Neural cell (in vitro differentiated cells): ENCODE measurements around the gene BTBD16. TPM values are rescaled to one million over a fixed set of nuclear protein-coding genes. Genes with fewer than 3 reads are reported as not detected.

Experiments used
- H2AFZ ChIP-seq: fragments of 200-600, 300-800 bp; sonication (generic), shearing (Covaris generic); 2 replicates; pipeline ENCODE4 v1.6.0; 2014; ENCODE audit warnings: low read depth, mild to moderate bottlenecking, antibody characterized with exemption, low read length, moderate library complexity
- H3F3A ChIP-seq: fragments of 200-600 bp; shearing (Covaris generic); 2 replicates; pipeline ENCODE4 v1.6.1; 2016; ENCODE audit warnings: mild to moderate bottlenecking, moderate library complexity, mixed read lengths, antibody characterized with exemption, low read length; ENCODE audit not compliant: insufficient read depth, poor library complexity, severe bottlenecking
- H3K27ac ChIP-seq: fragments of 200-600, 300-800 bp; sonication (generic), shearing (Covaris generic); 2 replicates; pipeline ENCODE4 v1.5.1; 2014; ENCODE audit warnings: mild to moderate bottlenecking, low read length, moderate library complexity
- H3K27me3 ChIP-seq: fragments of 300-800, 200-600 bp; sonication (generic), shearing (Covaris generic); 2 replicates; pipeline ENCODE4 v1.6.0; 2014; ENCODE audit warnings: mild to moderate bottlenecking, low read depth, low read length, moderate library complexity; ENCODE audit not compliant: insufficient read depth
- H3K36me3 ChIP-seq: fragments of 300-800, 200-600 bp; sonication (generic), shearing (Covaris generic); 2 replicates; pipeline ENCODE4 v1.5.1; 2014; ENCODE audit warnings: mild to moderate bottlenecking, antibody characterized with exemption, low read length, moderate library complexity; ENCODE audit not compliant: insufficient read depth
- H3K4me2 ChIP-seq: fragments of 300-800, 200-600 bp; sonication (generic), shearing (Covaris generic); 2 replicates; pipeline ENCODE4 v1.6.0; 2014; ENCODE audit warnings: mild to moderate bottlenecking, low read length
- H3K4me3 ChIP-seq: fragments of 300-800, 200-600 bp; sonication (generic), shearing (Covaris generic); 2 replicates; pipeline ENCODE4 v1.5.1; 2014; ENCODE audit warnings: mild to moderate bottlenecking, low read length, moderate library complexity
- H3K79me2 ChIP-seq: fragments of 200-600 bp; shearing (Covaris generic); replicated peaks from 2 replicates; pipeline ENCODE4 v1.6.0; 2014; ENCODE audit warnings: mild to moderate bottlenecking, low read length, moderate library complexity; ENCODE audit not compliant: insufficient read depth
- H3K9ac ChIP-seq: fragments of 300-800, 200-600 bp; sonication (generic), shearing (Covaris generic); 2 replicates; pipeline ENCODE4 v1.6.1; 2016; ENCODE audit warnings: mild to moderate bottlenecking, low read length, mixed read lengths
- H3K9me2 ChIP-seq: fragments of 200-600 bp; shearing (Covaris generic); 2 replicates; pipeline ENCODE4 v1.6.1; 2016; ENCODE audit warnings: mild to moderate bottlenecking, low read length, mixed read lengths; ENCODE audit not compliant: insufficient read depth
- H3K9me3 ChIP-seq: fragments of 200-600, 300-800 bp; sonication (generic), shearing (Covaris generic); 2 replicates; pipeline ENCODE4 v1.6.1; 2016; ENCODE audit warnings: mild to moderate bottlenecking, mixed run types, low read length, moderate library complexity, mixed read lengths
- H4K20me1 ChIP-seq: fragments of 200-600 bp; shearing (Covaris generic); 2 replicates; pipeline ENCODE4 v1.6.1; 2016; ENCODE audit warnings: mild to moderate bottlenecking, mixed run types; ENCODE audit not compliant: insufficient read depth
- CTCF ChIP-seq: fragments of 450-650 bp; IDR thresholded peaks from 2 replicates; pipeline ENCODE4 v1.5.1; 2014; ENCODE audit warnings: antibody characterized with exemption, mild to moderate bottlenecking, moderate library complexity; ENCODE audit not compliant: poor library complexity, severe bottlenecking
- EP300 ChIP-seq: fragments of 450-650 bp; conservative IDR thresholded peaks from 2 replicates; pipeline ENCODE4 v1.6.1; 2014; ENCODE audit warnings: antibody characterized with exemption, mild to moderate bottlenecking, moderate library complexity; ENCODE audit not compliant: poor library complexity, severe bottlenecking
- EZH2 ChIP-seq: fragments of 200-600, 300-800 bp; shearing (Covaris generic), sonication (generic); IDR thresholded peaks from 2 replicates; pipeline ENCODE4 v1.6.1; 2014; ENCODE audit warnings: antibody characterized with exemption, low read length, borderline replicate concordance, mild to moderate bottlenecking; ENCODE audit not compliant: insufficient read depth, poor library complexity, severe bottlenecking
- MXI1 ChIP-seq: fragments of 450-650 bp; conservative IDR thresholded peaks from 2 replicates; pipeline ENCODE4 v1.6.1; 2014; ENCODE audit warnings: antibody characterized with exemption, mild to moderate bottlenecking; ENCODE audit not compliant: poor library complexity, severe bottlenecking
- POLR2AphosphoS5 ChIP-seq: IDR thresholded peaks from 2 replicates; pipeline ENCODE4 v1.6.1; 2012
- RAD21 ChIP-seq: fragments of 450-650 bp; conservative IDR thresholded peaks from 2 replicates; pipeline ENCODE4 v1.6.1; 2014; ENCODE audit warnings: antibody characterized with exemption, mild to moderate bottlenecking, moderate library complexity
- REST ChIP-seq: IDR thresholded peaks from 2 replicates; pipeline ENCODE4 v1.6.1; 2012; ENCODE audit warnings: borderline replicate concordance
- SMC3 ChIP-seq: fragments of 450-650 bp; conservative IDR thresholded peaks from 2 replicates; pipeline ENCODE4 v1.6.1; 2014; ENCODE audit warnings: antibody characterized with exemption, mild to moderate bottlenecking, moderate library complexity; ENCODE audit not compliant: poor library complexity
- TAF1 ChIP-seq: IDR thresholded peaks from 2 replicates; pipeline ENCODE4 v1.6.1; 2012; ENCODE audit warnings: low read depth
- polyA plus RNA-seq: library from polyadenylated mRNA; depleted of rRNA; stranded (reverse); fragments of >200 nt; gene quantifications from 2 replicates; pipeline ENCODE4 v1.2.3, GENCODE V29; 2014

Gene BTBD16
- polyA plus RNA-seq, 1 donor from 2014 or later: not detected

- Histone ChIP-seq H3K36me3 (no peaks in the 10 kb centered on the region), H4K20me1 (no peaks in the 10 kb centered on the region), H3K4me2 (no peak overlapping the region), H3K27me3 (no peaks in the 10 kb centered on the region), H3K9ac (no peak overlapping the region), H3K4me3 (no peak overlapping the region), H3K9me2 (no peaks in the 10 kb centered on the region), H3K9me3 (no peaks in the 10 kb centered on the region), H3K79me2 (no peaks in the 10 kb centered on the region), H3F3A (no peaks in the 10 kb centered on the region), H2AFZ (no peak overlapping the region), H3K27ac (no peak overlapping the region)
- no peak for TF ChIP-seq REST
These were observed 37.2 kb upstream of the BTBD16 start for GRCh38 chr10:122233857-122234348.

GRCh38 chr10:122234416-122234815 is 36.7 kb upstream of the BTBD16 start:
- no peaks in the 10 kb centered on the region for H3F3A ChIP-seq
- no peak overlapping the region for H3K9ac ChIP-seq
- H3K9me3 ChIP-seq: no peaks in the 10 kb centered on the region
- no peak overlapping the region for H3K4me3 ChIP-seq
- no peaks in the 10 kb centered on the region for H3K9me2 ChIP-seq
- H2AFZ ChIP-seq: no peak overlapping the region
- no peaks in the 10 kb centered on the region for H4K20me1 ChIP-seq
- H3K27me3 ChIP-seq: no peaks in the 10 kb centered on the region
- no peak overlapping the region for H3K4me2 ChIP-seq
- peaks cover under 1% of the 10 kb centered on the region for H3K36me3 ChIP-seq
- no peak overlapping the region for H3K27ac ChIP-seq
- TF ChIP-seq EZH2 (no peak), TAF1 (no peak), CTCF (no peak), EP300 (no peak), RAD21 (no peak), MXI1 (no peak), REST (no peak), POLR2AphosphoS5 (no peak), SMC3 (no peak)
- H3K79me2 ChIP-seq: no peaks in the 10 kb centered on the region
